Sigmoid colon (tissue), 7 donors: Measurements from ENCODE around the gene DHCR7. TPM values are rescaled to one million over a fixed set of nuclear protein-coding genes. Genes with fewer than 3 reads are reported as not detected.

Experiments
- DNase-seq: peaks from one replicate; pipeline ENCODE4 v3.0.0-alpha.2; 2019
- H3K27ac ChIP-seq, 4 donors: fragments of 200-600 bp; sonication (generic); one replicate each; pipeline ENCODE4 v1.5.1; 2016 to 2019; ENCODE audit warnings: mild to moderate bottlenecking in 1 of 4
- H3K27me3 ChIP-seq, 3 donors: fragments of 200-600 bp; sonication (generic); one replicate each; pipeline ENCODE4 v1.5.1; 2019; ENCODE audit warnings: mild to moderate bottlenecking in 1 of 3
- H3K36me3 ChIP-seq, 4 donors: fragments of 200-600 bp; sonication (generic); one replicate each; pipeline ENCODE4 v1.5.1; 2016 to 2019
- H3K4me1 ChIP-seq, 4 donors: fragments of 200-600 bp; sonication (generic); one replicate each; pipeline ENCODE4 v1.5.1; 2017 to 2019
- H3K4me3 ChIP-seq, 4 donors: fragments of 200-600 bp; sonication (generic); one replicate each; pipeline ENCODE4 v1.5.1; 2017 to 2019; ENCODE audit warnings: mild to moderate bottlenecking in 2 of 4, moderate library complexity in 1 of 4
- H3K9me3 ChIP-seq, 4 donors: fragments of 200-600 bp in 3 of 4; sonication (generic) in 3 of 4; one replicate each; pipeline versions ENCODE4 v1.5.1 to v1.6.1; 2013 to 2019
- EP300 ChIP-seq, 4 donors: sonication (generic); formaldehyde crosslinking; IDR thresholded peaks; one replicate each; pipeline ENCODE4 v1.6.1; 2017; ENCODE audit warnings: antibody characterized with exemption in 4 of 4
- POLR2A ChIP-seq, 2 donors: fragments of 450-650 bp; IDR thresholded peaks; one replicate each; pipeline ENCODE4 v1.6.1; 2016; ENCODE audit warnings: antibody characterized with exemption in 2 of 2, mild to moderate bottlenecking in 2 of 2, moderate library complexity in 2 of 2
- POLR2AphosphoS5 ChIP-seq, 4 donors: sonication (generic); formaldehyde crosslinking; IDR thresholded peaks; one replicate each; pipeline ENCODE4 v1.6.1; 2017; ENCODE audit warnings: antibody characterized with exemption in 4 of 4
- WGBS, 2 donors: extraction: QIAGEN DNeasy Blood & Tissue Kit; methylation state at CpG; one replicate each; pipeline ENCODE4 v1.1.7; 2013; 5-methylcytosine and 5-hydroxymethylcytosine counted together
- intact Hi-C: fragments of 100-400 bp; cut with DNase I; formaldehyde crosslinking; loops from one replicate; pipeline ENCODE4 v1.15.1; 2023
- polyA plus RNA-seq, 3 donors: library from polyadenylated mRNA; stranded (reverse); fragments of 200-250 nt; gene quantifications; one replicate each; pipeline ENCODE4 v1.2.3, GENCODE V29; 2013
- total RNA-seq, 4 donors: library from RNA; depleted of rRNA; stranded (reverse); fragments of >200 nt; gene quantifications; one replicate each; pipeline ENCODE4 v1.1.0, GENCODE V29; 2016
- TF ChIP-seq, protein P1 (sequence below), 4 experiments: fragments of 450-650 bp in 3 of 4; fragments of 200-600 bp in 1 of 4; IDR thresholded peaks; one replicate each; pipeline ENCODE4 v1.5.1; 2016 to 2019; ENCODE audit warnings: antibody characterized with exemption in 4 of 4, mild to moderate bottlenecking in 3 of 4, moderate library complexity in 2 of 4
- donor health status: healthy with polysubstance abuse.
- donor health status: Bipolar disorder and iron deficiency.
- donor health status: healthy.

DHCR7 gene
- total and polyA plus RNA-seq, 7 donors, result 2.4 to 54.2 (median 6.0) TPM

DNA sequence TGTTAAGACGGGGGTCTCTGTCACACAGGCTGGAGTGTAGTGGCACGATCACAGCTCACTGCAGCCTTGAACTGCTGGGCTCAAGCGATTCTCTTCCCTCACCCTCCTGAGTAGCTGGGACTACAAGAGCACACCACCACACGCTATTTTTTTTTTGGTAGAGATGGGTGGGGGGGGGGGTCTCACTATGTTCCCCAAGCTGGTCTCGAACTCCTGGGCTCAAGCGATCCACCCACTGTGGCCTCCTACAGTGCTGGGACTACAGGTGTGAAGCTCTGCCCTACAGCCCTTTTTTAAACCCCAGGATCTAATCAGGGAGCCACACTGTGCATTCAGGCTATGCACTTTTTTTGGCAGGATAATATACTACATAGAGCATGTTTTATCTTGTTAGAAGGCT is 1.4 kb upstream of the DHCR7 start:
- 34 to 54% methylated on average over 6 of the region's 6 CpGs for WGBS, 2 donors
- no peaks in the 10 kb centered on the region for H3K9me3 ChIP-seq
- no peaks in the 10 kb centered on the region for H3K27me3 ChIP-seq
- peak overlapping the region in 3 of 4 donors; percentile 30 to 73 (median 66) for H3K27ac ChIP-seq
- TF ChIP-seq, protein P1, sequence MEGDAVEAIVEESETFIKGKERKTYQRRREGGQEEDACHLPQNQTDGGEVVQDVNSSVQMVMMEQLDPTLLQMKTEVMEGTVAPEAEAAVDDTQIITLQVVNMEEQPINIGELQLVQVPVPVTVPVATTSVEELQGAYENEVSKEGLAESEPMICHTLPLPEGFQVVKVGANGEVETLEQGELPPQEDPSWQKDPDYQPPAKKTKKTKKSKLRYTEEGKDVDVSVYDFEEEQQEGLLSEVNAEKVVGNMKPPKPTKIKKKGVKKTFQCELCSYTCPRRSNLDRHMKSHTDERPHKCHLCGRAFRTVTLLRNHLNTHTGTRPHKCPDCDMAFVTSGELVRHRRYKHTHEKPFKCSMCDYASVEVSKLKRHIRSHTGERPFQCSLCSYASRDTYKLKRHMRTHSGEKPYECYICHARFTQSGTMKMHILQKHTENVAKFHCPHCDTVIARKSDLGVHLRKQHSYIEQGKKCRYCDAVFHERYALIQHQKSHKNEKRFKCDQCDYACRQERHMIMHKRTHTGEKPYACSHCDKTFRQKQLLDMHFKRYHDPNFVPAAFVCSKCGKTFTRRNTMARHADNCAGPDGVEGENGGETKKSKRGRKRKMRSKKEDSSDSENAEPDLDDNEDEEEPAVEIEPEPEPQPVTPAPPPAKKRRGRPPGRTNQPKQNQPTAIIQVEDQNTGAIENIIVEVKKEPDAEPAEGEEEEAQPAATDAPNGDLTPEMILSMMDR (IDR thresholded peaks at IDR 0.05), result no peak
- TF ChIP-seq EP300 (IDR thresholded peaks at IDR 0.05) (no peak), POLR2A (IDR thresholded peaks at IDR 0.05) (no peak), POLR2AphosphoS5 (IDR thresholded peaks at IDR 0.05) (no peak)
- intact Hi-C loops, result loop anchor here (5.0 kb wide), 1 partner anchor 1177 kb away; the partner anchor contains the start of gene PPFIA1
- H3K4me3 ChIP-seq, result no peak overlapping the region
- peak; percentile 48 for DNase-seq
- H3K4me1 ChIP-seq, result peaks cover 0 to 47% (median 38%) of the 10 kb centered on the region in 4 donors
- no peaks in the 10 kb centered on the region for H3K36me3 ChIP-seq

DNA sequence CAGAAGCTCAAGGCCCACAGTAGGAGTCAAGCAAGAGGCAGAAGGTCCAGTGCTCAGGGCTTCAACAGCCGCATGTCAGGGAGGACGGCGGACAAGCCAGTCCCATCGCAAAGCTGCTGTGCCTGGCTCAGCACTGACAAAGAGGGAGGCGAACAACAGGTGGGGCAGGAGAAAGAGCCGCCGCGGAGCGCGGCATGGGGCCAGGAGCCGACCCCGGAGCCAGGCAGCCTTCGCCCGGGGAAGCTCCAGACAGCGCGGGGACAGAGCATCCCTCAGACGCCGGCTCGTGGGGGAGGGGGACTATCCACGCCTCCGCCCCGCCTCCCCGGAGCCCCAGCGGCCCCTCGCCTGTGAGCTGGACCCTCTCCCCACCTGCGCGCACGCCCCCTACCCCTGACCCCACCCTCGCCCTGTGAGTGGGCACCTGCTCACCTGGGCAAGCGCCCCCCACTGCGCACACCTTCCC is 369 bp downstream of the DHCR7 start:
- Histone ChIP-seq H3K27ac (peak overlapping the region; percentile 66 to 78 (median 74)), H3K36me3 (peaks cover 0 to 13% (median 0%) of the 10 kb centered on the region in 4 donors), H3K4me1 (peaks cover 0 to 36% (median 27%) of the 10 kb centered on the region in 4 donors), H3K27me3 (no peaks in the 10 kb centered on the region), H3K4me3 (peak overlapping the region; percentile 63 to 81 (median 78)), H3K9me3 (no peaks in the 10 kb centered on the region)
- DNase-seq, result no peak
- WGBS, 2 donors, result 1 to 3% methylated on average over 31 of the region's 31 CpGs
- TF ChIP-seq, protein P1 (IDR thresholded peaks at IDR 0.05), result no peak
- TF ChIP-seq EP300 (IDR thresholded peaks at IDR 0.05), result no peak
- no peak for TF ChIP-seq POLR2A (IDR thresholded peaks at IDR 0.05)
- no peak for TF ChIP-seq POLR2AphosphoS5 (IDR thresholded peaks at IDR 0.05)
- intact Hi-C loops, result loop anchor here (5.0 kb wide), 1 partner anchor 1176 kb away; the partner anchor contains the start of gene PPFIA1

DNA sequence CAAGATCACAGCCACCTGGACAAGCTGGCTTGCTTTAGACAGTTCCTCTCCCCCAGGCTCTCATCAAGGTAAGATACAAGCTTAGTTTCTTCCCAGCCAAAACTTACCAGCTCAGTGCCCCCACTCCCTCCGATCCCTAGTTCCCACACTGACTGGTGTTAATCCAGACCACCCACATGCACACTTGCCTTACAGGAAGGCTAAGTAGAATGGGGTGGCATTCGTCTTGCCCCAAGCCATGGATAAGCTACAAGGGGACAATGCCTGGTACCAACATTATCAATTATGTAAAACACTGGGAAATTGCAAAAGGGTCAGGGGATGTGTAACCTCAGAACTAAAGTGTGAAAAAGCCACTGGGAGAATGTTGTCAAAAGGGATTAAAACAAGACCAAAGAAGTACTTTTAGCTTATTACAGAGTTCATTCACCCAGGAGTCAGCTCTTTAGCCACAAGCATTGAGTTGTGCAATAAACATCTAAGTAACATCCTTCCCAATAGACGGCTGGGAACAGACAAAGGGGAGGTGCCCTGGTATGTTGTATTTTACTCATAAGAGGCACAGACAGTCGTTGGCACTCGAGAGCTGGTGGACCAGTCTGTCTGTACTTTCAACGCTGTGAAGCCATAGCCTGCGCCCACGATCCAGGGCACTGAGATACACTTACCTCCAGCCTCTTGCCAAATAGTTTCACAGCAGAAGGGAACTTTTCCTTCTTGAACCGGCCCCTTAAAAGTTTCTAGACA is 1.1 kb downstream of the DHCR7 start:
- Histone ChIP-seq H3K27me3 (no peaks in the 10 kb centered on the region), H3K9me3 (no peaks in the 10 kb centered on the region), H3K4me3 (peak overlapping the region in 2 of 4 donors; percentile 75 to 80), H3K36me3 (peaks cover 0 to 14% (median 0%) of the 10 kb centered on the region in 4 donors), H3K27ac (peak overlapping the region; percentile 66 to 78 (median 74)), H3K4me1 (peaks cover 0 to 32% (median 24%) of the 10 kb centered on the region in 4 donors)
- TF ChIP-seq POLR2AphosphoS5 (IDR thresholded peaks at IDR 0.05) (peak in 1 of 4 donors; percentile 5), POLR2A (IDR thresholded peaks at IDR 0.05) (no peak)
- WGBS, 2 donors, result 33 to 57% methylated on average over 9 of the region's 9 CpGs
- peak; percentile 73 for DNase-seq
- intact Hi-C loops, result loop anchor here (5.0 kb wide), 1 partner anchor 1175 kb away; the partner anchor contains the start of gene PPFIA1

DNA sequence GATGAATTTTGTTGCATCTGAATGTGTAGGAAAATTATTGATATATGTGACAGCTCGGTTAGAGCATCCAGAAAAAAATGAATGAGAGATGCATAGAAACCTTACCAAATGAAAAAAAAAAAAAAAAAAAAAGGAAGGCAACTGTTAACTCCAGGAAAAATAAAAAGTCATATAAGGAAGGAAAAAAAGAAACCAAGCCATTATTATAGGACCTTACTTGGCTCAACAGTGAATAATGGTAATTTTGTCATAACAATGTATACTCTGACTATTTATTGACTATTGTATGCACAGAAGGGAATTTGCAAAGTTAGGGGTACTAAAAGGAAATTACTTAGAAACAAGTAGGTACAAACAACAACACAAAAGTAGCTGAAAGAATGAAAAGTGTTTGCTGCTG is 2.0 kb downstream of the DHCR7 start:
- intact Hi-C loops, result loop anchor here (5.0 kb wide), 1 partner anchor 1174 kb away; the partner anchor contains the start of gene PPFIA1
- no peak overlapping the region for H3K4me3 ChIP-seq
- no peak overlapping the region for H3K27ac ChIP-seq
- DNase-seq, result no peak
- peaks cover 0 to 28% (median 22%) of the 10 kb centered on the region in 4 donors for H3K4me1 ChIP-seq
- H3K36me3 ChIP-seq, result peaks cover 0 to 17% (median 0%) of the 10 kb centered on the region in 4 donors
- H3K27me3 ChIP-seq, result no peaks in the 10 kb centered on the region
- no peaks in the 10 kb centered on the region for H3K9me3 ChIP-seq
- TF ChIP-seq POLR2A (IDR thresholded peaks at IDR 0.05) (no peak), POLR2AphosphoS5 (IDR thresholded peaks at IDR 0.05) (no peak), EP300 (IDR thresholded peaks at IDR 0.05) (no peak)
- TF ChIP-seq, protein P1 (IDR thresholded peaks at IDR 0.05), result no peak
- 96 to 99% methylated on average over 1 of the region's 1 CpG for WGBS, 2 donors

DNA sequence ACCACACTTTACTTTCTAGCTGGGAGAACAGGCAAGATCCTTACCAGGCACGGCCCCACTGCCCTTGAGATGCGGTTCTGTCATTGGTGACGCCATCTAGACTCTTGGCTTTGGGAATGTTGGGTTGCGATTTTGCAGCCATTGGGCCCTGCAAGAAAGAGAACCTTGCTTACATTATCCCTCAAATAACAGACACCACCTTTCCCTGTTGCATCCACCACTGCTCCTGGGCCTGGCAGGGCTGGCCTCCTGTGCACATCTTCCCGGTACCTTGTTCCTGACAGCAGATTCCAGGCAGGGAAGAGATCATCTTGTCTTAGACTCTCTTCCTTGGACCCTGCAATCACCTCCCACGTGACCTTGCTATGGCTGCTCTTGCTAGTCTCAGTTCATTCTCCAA is 3.4 kb downstream of the DHCR7 start:
- Histone ChIP-seq H3K4me1 (peaks cover 0 to 25% (median 22%) of the 10 kb centered on the region in 4 donors), H3K4me3 (no peak overlapping the region), H3K27ac (no peak overlapping the region), H3K27me3 (no peaks in the 10 kb centered on the region), H3K36me3 (peaks cover 0 to 25% (median 0%) of the 10 kb centered on the region in 4 donors), H3K9me3 (no peaks in the 10 kb centered on the region)
- TF ChIP-seq EP300 (IDR thresholded peaks at IDR 0.05) (no peak), POLR2A (IDR thresholded peaks at IDR 0.05) (no peak), POLR2AphosphoS5 (IDR thresholded peaks at IDR 0.05) (no peak)
- TF ChIP-seq, protein P1 (IDR thresholded peaks at IDR 0.05), result no peak
- intact Hi-C loops, result loop anchor here (5.0 kb wide), 1 partner anchor 1173 kb away; the partner anchor contains the start of gene PPFIA1
- DNase-seq, result peak; percentile 17
- 97 to 98% methylated on average over 6 of the region's 6 CpGs for WGBS, 2 donors
